HCT116 (cell line): ENCODE data around the gene SMIM35. TPM values are rescaled to one million over a fixed set of nuclear protein-coding genes. Genes with fewer than 3 reads are reported as not detected.

Source experiments
- ATAC-seq: fragments of 200-7000 bp; cut with Tn5 transposase; 2 replicates; pipeline ENCODE4 v1.9.1; 2020; ENCODE audit warnings: mild to moderate bottlenecking, moderate library complexity
- BruUV-seq: library from RNA; stranded (reverse); fragments of 400-500 nt; replicated peaks from 2 replicates; lab custom pipeline; 2021; lab: Mats Ljungman, UMichigan
- CTCF ChIA-PET: fragments of 300-600 bp; sonication (Branson Sonifier 250); formaldehyde crosslinking; loops from one replicate; lab custom pipeline; 2021; ENCODE audit warnings: antibody characterized with exemption; lab: Charles Lee
- POLR2A ChIA-PET: fragments of 300-600, 350-600 bp; sonication (Branson Sonifier 250); formaldehyde crosslinking; loops from one replicate; lab custom pipeline; 2021; ENCODE audit warnings: antibody characterized with exemption; lab: Charles Lee
- RAD21 ChIA-PET, 2 experiments: fragments of 300-600 bp; sonication (Branson Sonifier 250); formaldehyde crosslinking; loops; one replicate each; lab custom pipeline; 2023; ENCODE audit warnings: low total read pairs in 2 of 2; ENCODE audit not compliant: uncharacterized antibody in 2 of 2, unreplicated experiment in 2 of 2, low non-redundant PET in 1 of 2; lab: Charles Lee
- DNase-seq: peaks from one replicate; pipeline ENCODE4 v3.0.0-alpha.2; 2010; ENCODE audit warnings: low read depth, low spot score
- H2AFZ ChIP-seq: fragments of 200-600 bp; shearing (Covaris generic), sonication (generic); 2 replicates; pipeline ENCODE4 v1.6.1; 2017; ENCODE audit warnings: low read depth, mixed run types, mixed read lengths, antibody characterized with exemption, low read length; ENCODE audit not compliant: poor library complexity, severe bottlenecking
- H3K27ac ChIP-seq: 2 replicates; pipeline ENCODE4 v1.5.1; 2012; ENCODE audit warnings: low read depth, low read length
- H3K27me3 ChIP-seq: fragments of 200-600 bp; sonication (generic); 2 replicates; pipeline ENCODE4 v1.6.1; 2016; ENCODE audit warnings: mixed run types, low read length, mixed read lengths; ENCODE audit not compliant: insufficient read depth
- H3K36me3 ChIP-seq, 2 experiments: fragments of 200-500 bp in 1 of 2; fragments of 200-600 bp in 1 of 2; sonication (Bioruptor generic) in 1 of 2; sonication (generic) in 1 of 2; 2 replicates each; pipeline versions ENCODE4 v1.5.1 to v1.6.1; 2014 to 2016; ENCODE audit warnings: low read length in 2 of 2, inconsistent platforms in 1 of 2, mixed read lengths in 1 of 2, mixed run types in 1 of 2; ENCODE audit not compliant: insufficient read depth in 2 of 2, control insufficient read depth in 1 of 2
- H3K4me1 ChIP-seq, 2 experiments: fragments of 200-600 bp in 1 of 2; sonication (generic) in 1 of 2; 2 replicates each; pipeline versions ENCODE4 v1.5.1 to v1.6.1; 2012 to 2017; ENCODE audit warnings: low read length in 2 of 2, inconsistent platforms in 1 of 2, mild to moderate bottlenecking in 1 of 2, mixed read lengths in 1 of 2, mixed run types in 1 of 2, moderate library complexity in 1 of 2; ENCODE audit not compliant: insufficient read depth in 2 of 2, control insufficient read depth in 1 of 2
- H3K4me2 ChIP-seq: fragments of 200-600 bp; sonication (generic); 2 replicates; pipeline ENCODE4 v1.6.1; 2017; ENCODE audit warnings: mixed run types, low read length, mixed read lengths
- H3K4me3 ChIP-seq, 2 experiments: fragments of 200-600 bp in 1 of 2; sonication (generic) in 1 of 2; replicated peaks in 1 of 2; 2 replicates each; pipeline ENCODE4 v1.5.1; 2011 to 2016; ENCODE audit warnings: low read length in 2 of 2, control low read depth in 1 of 2, low read depth in 1 of 2, mild to moderate bottlenecking in 1 of 2, mixed read lengths in 1 of 2, mixed run types in 1 of 2
- H3K79me2 ChIP-seq: fragments of 200-600 bp; sonication (generic); 2 replicates; pipeline ENCODE4 v1.6.1; 2017; ENCODE audit warnings: mild to moderate bottlenecking, mixed run types, low read length, moderate library complexity, mixed read lengths; ENCODE audit not compliant: insufficient read depth
- H3K9ac ChIP-seq: fragments of 200-600 bp; sonication (generic); 2 replicates; pipeline ENCODE4 v1.6.1; 2016; ENCODE audit warnings: low read length, mixed read lengths
- H3K9me2 ChIP-seq: fragments of 200-600 bp; sonication (generic), shearing (Covaris generic); 2 replicates; pipeline ENCODE4 v1.6.1; 2017; ENCODE audit warnings: mixed run types, mild to moderate bottlenecking, moderate library complexity; ENCODE audit not compliant: insufficient read depth
- H3K9me3 ChIP-seq, 2 experiments: fragments of 200-500 bp in 1 of 2; fragments of 200-600 bp in 1 of 2; sonication (Bioruptor generic) in 1 of 2; sonication (generic) in 1 of 2; 2 replicates each; pipeline ENCODE4 v1.6.1; 2014 to 2017; ENCODE audit warnings: low read length in 2 of 2, mixed read lengths in 2 of 2, inconsistent platforms in 1 of 2, low read depth in 1 of 2, mild to moderate bottlenecking in 1 of 2, mixed run types in 1 of 2, moderate library complexity in 1 of 2; ENCODE audit not compliant: control insufficient read depth in 1 of 2, insufficient read depth in 1 of 2
- H4K20me1 ChIP-seq: fragments of 200-600 bp; sonication (generic), shearing (Covaris generic); 2 replicates; pipeline ENCODE4 v1.6.1; 2017; ENCODE audit warnings: mixed run types, mild to moderate bottlenecking, moderate library complexity; ENCODE audit not compliant: insufficient read depth
- CBX3 ChIP-seq: IDR thresholded peaks from 2 replicates; pipeline ENCODE4 v1.6.1; 2012; ENCODE audit warnings: low read depth
- CEBPB ChIP-seq: IDR thresholded peaks from 2 replicates; pipeline ENCODE4 v1.6.1; 2012; ENCODE audit warnings: low read depth
- ELF1 ChIP-seq: IDR thresholded peaks from 2 replicates; pipeline ENCODE4 v1.6.1; 2012; ENCODE audit warnings: low read depth, borderline replicate concordance
- EZH2 ChIP-seq: fragments of 200-600 bp; sonication (generic); IDR thresholded peaks from 2 replicates; pipeline ENCODE4 v1.6.1; 2017; ENCODE audit warnings: antibody characterized with exemption, mixed run types
- EZH2phosphoT487 ChIP-seq: fragments of 200-600 bp; IDR thresholded peaks from 2 replicates; pipeline ENCODE4 v1.6.1; 2018; ENCODE audit warnings: antibody characterized with exemption, borderline replicate concordance
- FOSL1 ChIP-seq: IDR thresholded peaks from 2 replicates; pipeline ENCODE4 v1.6.1; 2012; ENCODE audit warnings: low read depth
- JUND ChIP-seq: IDR thresholded peaks from 2 replicates; pipeline ENCODE4 v1.6.1; 2012
- POLR2A ChIP-seq: IDR thresholded peaks from 2 replicates; pipeline ENCODE4 v1.7.0; 2011; ENCODE audit warnings: borderline replicate concordance; ENCODE audit not compliant: insufficient read depth, insufficient read length; ENCODE audit errors: extremely low read depth
- POLR2AphosphoS5 ChIP-seq: IDR thresholded peaks from 2 replicates; pipeline ENCODE4 v1.6.1; 2011; ENCODE audit warnings: mild to moderate bottlenecking, low read depth, low read length, moderate library complexity
- RAD21 ChIP-seq: IDR thresholded peaks from 2 replicates; pipeline ENCODE4 v1.6.1; 2012; ENCODE audit warnings: low read depth, mild to moderate bottlenecking
- SIN3A ChIP-seq: IDR thresholded peaks from 2 replicates; pipeline ENCODE4 v1.6.1; 2012; ENCODE audit warnings: low read depth
- SRF ChIP-seq: IDR thresholded peaks from 2 replicates; pipeline ENCODE4 v1.6.1; 2012; ENCODE audit warnings: low read depth
- YY1 ChIP-seq: IDR thresholded peaks from 2 replicates; pipeline ENCODE4 v1.6.1; 2011; ENCODE audit warnings: low read length, low read depth, moderate library complexity, mild to moderate bottlenecking; ENCODE audit not compliant: insufficient replicate concordance; ENCODE audit errors: extremely low read depth
- ZFX ChIP-seq: fragments of 450-650 bp; IDR thresholded peaks from 2 replicates; pipeline ENCODE4 v1.6.1; 2017
- ZNF274 ChIP-seq: fragments of 200-500 bp; sonication (Bioruptor generic); IDR thresholded peaks from 2 replicates; pipeline ENCODE4 v1.6.1; 2014; ENCODE audit warnings: mild to moderate bottlenecking, low read depth, low read length, inconsistent platforms
- intact Hi-C: fragments of 100-400 bp; cut with micrococcal nuclease; formaldehyde crosslinking; loops from 2 replicates; pipeline ENCODE4 v1.10.0; 2022
- total RNA-seq: library from RNA; stranded (reverse); gene quantifications from one replicate; pipeline ENCODE4 v1.2.1, GENCODE V29; 2021; ENCODE audit not compliant: unreplicated experiment
- TF ChIP-seq, protein P1 (sequence below): IDR thresholded peaks from 2 replicates; pipeline ENCODE4 v1.6.1; 2011; ENCODE audit warnings: mild to moderate bottlenecking, low read length, moderate library complexity; ENCODE audit not compliant: insufficient replicate concordance; ENCODE audit errors: extremely low read depth
- TF ChIP-seq, protein P2 (sequence below), 3 experiments: fragments of 200-600 bp in 1 of 3; sonication (generic) in 1 of 3; IDR thresholded peaks in 2 of 3; conservative IDR thresholded peaks in 1 of 3; 2 replicates each; pipeline ENCODE4 v1.5.1; 2012 to 2017; ENCODE audit warnings: low read depth in 2 of 3, low read length in 2 of 3, antibody characterized with exemption in 1 of 3, borderline replicate concordance in 1 of 3, control low read depth in 1 of 3, mild to moderate bottlenecking in 1 of 3, mixed read lengths in 1 of 3, mixed run types in 1 of 3, moderate library complexity in 1 of 3; ENCODE audit not compliant: insufficient read depth in 1 of 3
- TF ChIP-seq, protein P3 (sequence below): IDR thresholded peaks from 2 replicates; pipeline ENCODE4 v1.6.1; 2012
- TF ChIP-seq, protein P4 (sequence below): IDR thresholded peaks from 2 replicates; pipeline ENCODE4 v1.6.1; 2012; ENCODE audit warnings: low read depth

SMIM35 gene
- total RNA-seq, 1 experiment from 2014 or later, result not detected

DNA sequence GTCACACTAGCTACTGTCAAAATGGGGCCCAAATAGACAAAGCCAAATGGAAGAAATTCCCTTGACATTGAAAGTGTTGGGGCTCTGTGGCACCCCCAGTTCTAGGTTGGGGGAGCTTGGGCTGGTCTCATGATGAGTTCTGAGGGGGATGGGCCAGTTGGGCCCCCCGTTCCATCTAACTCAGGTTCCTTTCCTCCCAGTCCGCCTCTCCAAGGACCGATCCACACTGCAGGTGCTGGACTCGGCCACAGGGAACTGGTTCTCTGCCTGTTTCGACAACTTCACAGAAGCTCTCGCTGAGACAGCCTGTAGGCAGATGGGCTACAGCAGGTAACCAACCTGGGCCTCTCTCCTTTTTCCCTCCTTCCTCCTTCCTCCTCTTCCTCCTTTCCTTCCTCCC is 17.7 kb upstream of the SMIM35 start:
- BruUV-seq, result no TSS peak
- Histone ChIP-seq H3K4me2 (no peak overlapping the region), H4K20me1 (no peaks in the 10 kb centered on the region), H3K9me2 (no peaks in the 10 kb centered on the region), H3K9me3 (no peaks in the 10 kb centered on the region), H3K36me3 (no peaks in the 10 kb centered on the region), H3K27ac (no peak overlapping the region), H3K4me3 (no peak overlapping the region), H3K4me1 (peaks cover 0 to 6% of the 10 kb centered on the region in 2 experiments; a peak in 1 of 4 replicates), H3K9ac (no peak overlapping the region), H3K79me2 (no peaks in the 10 kb centered on the region), H2AFZ (no peak overlapping the region), H3K27me3 (no peaks in the 10 kb centered on the region)
- DNase-seq, result no peak
- no peak for ATAC-seq
- CTCF ChIA-PET, result no interaction called here
- intact Hi-C loops, result no loop called here
- TF ChIP-seq, protein P1, sequence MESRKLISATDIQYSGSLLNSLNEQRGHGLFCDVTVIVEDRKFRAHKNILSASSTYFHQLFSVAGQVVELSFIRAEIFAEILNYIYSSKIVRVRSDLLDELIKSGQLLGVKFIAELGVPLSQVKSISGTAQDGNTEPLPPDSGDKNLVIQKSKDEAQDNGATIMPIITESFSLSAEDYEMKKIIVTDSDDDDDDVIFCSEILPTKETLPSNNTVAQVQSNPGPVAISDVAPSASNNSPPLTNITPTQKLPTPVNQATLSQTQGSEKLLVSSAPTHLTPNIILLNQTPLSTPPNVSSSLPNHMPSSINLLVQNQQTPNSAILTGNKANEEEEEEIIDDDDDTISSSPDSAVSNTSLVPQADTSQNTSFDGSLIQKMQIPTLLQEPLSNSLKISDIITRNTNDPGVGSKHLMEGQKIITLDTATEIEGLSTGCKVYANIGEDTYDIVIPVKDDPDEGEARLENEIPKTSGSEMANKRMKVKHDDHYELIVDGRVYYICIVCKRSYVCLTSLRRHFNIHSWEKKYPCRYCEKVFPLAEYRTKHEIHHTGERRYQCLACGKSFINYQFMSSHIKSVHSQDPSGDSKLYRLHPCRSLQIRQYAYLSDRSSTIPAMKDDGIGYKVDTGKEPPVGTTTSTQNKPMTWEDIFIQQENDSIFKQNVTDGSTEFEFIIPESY, result no peak
- no peak for TF ChIP-seq SRF
- no peak for TF ChIP-seq CEBPB
- TF ChIP-seq POLR2A, result no peak
- no peak for TF ChIP-seq EZH2phosphoT487
- no peak for TF ChIP-seq SIN3A
- TF ChIP-seq, protein P2, sequence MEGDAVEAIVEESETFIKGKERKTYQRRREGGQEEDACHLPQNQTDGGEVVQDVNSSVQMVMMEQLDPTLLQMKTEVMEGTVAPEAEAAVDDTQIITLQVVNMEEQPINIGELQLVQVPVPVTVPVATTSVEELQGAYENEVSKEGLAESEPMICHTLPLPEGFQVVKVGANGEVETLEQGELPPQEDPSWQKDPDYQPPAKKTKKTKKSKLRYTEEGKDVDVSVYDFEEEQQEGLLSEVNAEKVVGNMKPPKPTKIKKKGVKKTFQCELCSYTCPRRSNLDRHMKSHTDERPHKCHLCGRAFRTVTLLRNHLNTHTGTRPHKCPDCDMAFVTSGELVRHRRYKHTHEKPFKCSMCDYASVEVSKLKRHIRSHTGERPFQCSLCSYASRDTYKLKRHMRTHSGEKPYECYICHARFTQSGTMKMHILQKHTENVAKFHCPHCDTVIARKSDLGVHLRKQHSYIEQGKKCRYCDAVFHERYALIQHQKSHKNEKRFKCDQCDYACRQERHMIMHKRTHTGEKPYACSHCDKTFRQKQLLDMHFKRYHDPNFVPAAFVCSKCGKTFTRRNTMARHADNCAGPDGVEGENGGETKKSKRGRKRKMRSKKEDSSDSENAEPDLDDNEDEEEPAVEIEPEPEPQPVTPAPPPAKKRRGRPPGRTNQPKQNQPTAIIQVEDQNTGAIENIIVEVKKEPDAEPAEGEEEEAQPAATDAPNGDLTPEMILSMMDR (IDR thresholded peaks at IDR 0.05 in 2 of 3, conservative IDR thresholded peaks at IDR 0.05 in 1 of 3; ENCODE audit: borderline replicate concordance in 1 of 3, insufficient read depth in 1 of 3, low read depth in 2 of 3, low read length in 2 of 3), result no peak
- TF ChIP-seq YY1, result no peak
- TF ChIP-seq ELF1, result no peak
- TF ChIP-seq, protein P3, sequence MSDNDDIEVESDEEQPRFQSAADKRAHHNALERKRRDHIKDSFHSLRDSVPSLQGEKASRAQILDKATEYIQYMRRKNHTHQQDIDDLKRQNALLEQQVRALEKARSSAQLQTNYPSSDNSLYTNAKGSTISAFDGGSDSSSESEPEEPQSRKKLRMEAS, result no peak
- no peak for TF ChIP-seq RAD21
- TF ChIP-seq, protein P4, sequence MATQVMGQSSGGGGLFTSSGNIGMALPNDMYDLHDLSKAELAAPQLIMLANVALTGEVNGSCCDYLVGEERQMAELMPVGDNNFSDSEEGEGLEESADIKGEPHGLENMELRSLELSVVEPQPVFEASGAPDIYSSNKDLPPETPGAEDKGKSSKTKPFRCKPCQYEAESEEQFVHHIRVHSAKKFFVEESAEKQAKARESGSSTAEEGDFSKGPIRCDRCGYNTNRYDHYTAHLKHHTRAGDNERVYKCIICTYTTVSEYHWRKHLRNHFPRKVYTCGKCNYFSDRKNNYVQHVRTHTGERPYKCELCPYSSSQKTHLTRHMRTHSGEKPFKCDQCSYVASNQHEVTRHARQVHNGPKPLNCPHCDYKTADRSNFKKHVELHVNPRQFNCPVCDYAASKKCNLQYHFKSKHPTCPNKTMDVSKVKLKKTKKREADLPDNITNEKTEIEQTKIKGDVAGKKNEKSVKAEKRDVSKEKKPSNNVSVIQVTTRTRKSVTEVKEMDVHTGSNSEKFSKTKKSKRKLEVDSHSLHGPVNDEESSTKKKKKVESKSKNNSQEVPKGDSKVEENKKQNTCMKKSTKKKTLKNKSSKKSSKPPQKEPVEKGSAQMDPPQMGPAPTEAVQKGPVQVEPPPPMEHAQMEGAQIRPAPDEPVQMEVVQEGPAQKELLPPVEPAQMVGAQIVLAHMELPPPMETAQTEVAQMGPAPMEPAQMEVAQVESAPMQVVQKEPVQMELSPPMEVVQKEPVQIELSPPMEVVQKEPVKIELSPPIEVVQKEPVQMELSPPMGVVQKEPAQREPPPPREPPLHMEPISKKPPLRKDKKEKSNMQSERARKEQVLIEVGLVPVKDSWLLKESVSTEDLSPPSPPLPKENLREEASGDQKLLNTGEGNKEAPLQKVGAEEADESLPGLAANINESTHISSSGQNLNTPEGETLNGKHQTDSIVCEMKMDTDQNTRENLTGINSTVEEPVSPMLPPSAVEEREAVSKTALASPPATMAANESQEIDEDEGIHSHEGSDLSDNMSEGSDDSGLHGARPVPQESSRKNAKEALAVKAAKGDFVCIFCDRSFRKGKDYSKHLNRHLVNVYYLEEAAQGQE, result no peak
- no peak for TF ChIP-seq ZFX
- no peak for TF ChIP-seq POLR2AphosphoS5
- no peak for TF ChIP-seq EZH2
- no peak for TF ChIP-seq JUND
- no peak for TF ChIP-seq CBX3
- TF ChIP-seq FOSL1, result no peak
- TF ChIP-seq ZNF274, result no peak
- POLR2A ChIA-PET, result no interaction called here
- RAD21 ChIA-PET, result no interaction called here
